Hematopoietic multipotent progenitor cell treated with erythropoietin and hydrocortisone succinate and interleukin-3 and kit ligand, for 4 days (in vitro differentiated cells): Measurements from ENCODE around the gene HDAC6.
A peak's percentile ranks its signal among the peaks of the same experiment; 100 is the strongest.
"Not testable (repeated sequence)": the region's sequence is repeated elsewhere in the genome, so short reads cannot be mapped to it uniquely, and the experiment has no call there.

ENCODE experiments used
- DNase-seq: peaks from one replicate; pipeline ENCODE4 v3.0.0-alpha.2; 2015

HDAC6 gene

GRCh38 chrX:48826876-48827653 is 25.2 kb downstream of the HDAC6 start:
- no peak for DNase-seq

- no peak for DNase-seq
Observed at GRCh38 chrX:48827654-48827968, 25.7 kb downstream of the HDAC6 start.

- no peak for DNase-seq
Observed at GRCh38 chrX:48829016-48829735, 27.3 kb downstream of the HDAC6 start.

- no peak for DNase-seq
Observed at GRCh38 chrX:48831136-48831908, 29.5 kb downstream of the HDAC6 start.

GRCh38 chrX:48831909-48832291 is 30.0 kb downstream of the HDAC6 start:
- DNase-seq, result no peak

- peak; percentile 42 for DNase-seq
Observed at GRCh38 chrX:48833542-48834138, 31.8 kb downstream of the HDAC6 start.

- no peak for DNase-seq
Observed at GRCh38 chrX:48834383-48834709, 32.5 kb downstream of the HDAC6 start.

GRCh38 chrX:48835524-48836329 is 33.9 kb downstream of the HDAC6 start, which contains the start of gene PCSK1N:
Gene PCSK1N (minus strand): TSS chrX:48835610. CDS start chrX:48835532, 78 bp downstream.
- no peak for DNase-seq

- no peak for DNase-seq
Observed at GRCh38 chrX:48839686-48840085, 37.8 kb downstream of the HDAC6 start.

GRCh38 chrX:48848847-48849246 is 47.0 kb downstream of the HDAC6 start:
- no peak for DNase-seq

- no peak for DNase-seq
Observed at GRCh38 chrX:48852857-48853256, 51.0 kb downstream of the HDAC6 start.

GRCh38 chrX:48853494-48853893 is 51.6 kb downstream of the HDAC6 start:
- not testable (repeated sequence) for DNase-seq

- not testable (repeated sequence) for DNase-seq
Observed at GRCh38 chrX:48854121-48854804, 52.4 kb downstream of the HDAC6 start.

- DNase-seq, result peak; percentile 51
Observed at GRCh38 chrX:48854898-48855297, 53.0 kb downstream of the HDAC6 start.

GRCh38 chrX:48864210-48864609 is 62.3 kb downstream of the HDAC6 start:
- peak; percentile 13 for DNase-seq

GRCh38 chrX:48872017-48872416 is 70.2 kb downstream of the HDAC6 start:
- not testable (repeated sequence) for DNase-seq
